GM13977 (cell line): ENCODE measurements around the gene CSTA.

Experiments used
- DNase-seq: peaks from one replicate; pipeline ENCODE4 v3.0.0; 2012; ENCODE audit warnings: low spot score
- CTCF ChIP-seq: IDR thresholded peaks from 2 replicates; pipeline ENCODE4 v1.5.1; 2012; ENCODE audit warnings: mild to moderate bottlenecking, control low read depth; ENCODE audit not compliant: insufficient read depth; ENCODE audit errors: extremely low read depth, missing control alignments
- in situ Hi-C: fragments of 300-500 bp; cut with MboI; formaldehyde crosslinking; loops from one replicate; pipeline ENCODE4 v1.12.0; 2022; ENCODE audit warnings: low sequenced_read_pairs, low pct_unique_long_range_greater_than_20kb, mixed read lengths, inconsistent platforms; ENCODE audit not compliant: unreplicated experiment

CSTA gene

GRCh38 chr3:122355612-122356011, 30.6 kb downstream of the CSTA start:
- no peak for TF ChIP-seq CTCF
- no peak for DNase-seq

GRCh38 chr3:122356402-122356801, 31.4 kb downstream of the CSTA start:
- peak; percentile 44 for DNase-seq
- in situ Hi-C loops, result no loop called here
- peak; percentile 66 for TF ChIP-seq CTCF

More at GRCh38 chr3:122355612-122356011, 30.6 kb downstream of the CSTA start:
- in situ Hi-C loops, result no loop called here

- no peak for DNase-seq
- no peak for TF ChIP-seq CTCF
- in situ Hi-C loops, result no loop called here
These were observed 33.0 kb downstream of the CSTA start for GRCh38 chr3:122357828-122358702.

- no peak for TF ChIP-seq CTCF
- no peak for DNase-seq
- in situ Hi-C loops, result no loop called here
These were observed 33.6 kb downstream of the CSTA start for GRCh38 chr3:122358703-122359032.

- no peak for DNase-seq
- in situ Hi-C loops, result no loop called here
- TF ChIP-seq CTCF, result no peak
These were observed 37.0 kb downstream of the CSTA start for GRCh38 chr3:122362026-122362425.

- in situ Hi-C loops, result no loop called here
- no peak for DNase-seq
- TF ChIP-seq CTCF, result no peak
These were observed 39.4 kb downstream of the CSTA start for GRCh38 chr3:122364490-122364889.
